Naive B cell (primary cell): ENCODE measurements around the gene CT47C1. TPM values are rescaled to one million over a fixed set of nuclear protein-coding genes. Genes with fewer than 3 reads are reported as not detected.

Source experiments
- ATAC-seq, 2 donors: fragments of 150-1000 bp; cut with Tn5 transposase; 2 replicates each; pipeline ENCODE4 v1.10.0; 2021; ENCODE audit warnings: low read depth in 2 of 2, mild to moderate bottlenecking in 2 of 2, moderate library complexity in 2 of 2
- DNase-seq: peaks from one replicate; pipeline ENCODE4 v3.0.0; 2022
- H3K27ac Mint-ChIP-seq, 6 donors: one replicate each; pipeline ENCODE4 v1.8.0; 2020 to 2022; ENCODE audit warnings: mild to moderate bottlenecking in 6 of 6, mixed read lengths in 6 of 6, moderate library complexity in 5 of 6, inconsistent platforms in 2 of 6
- H3K27me3 Mint-ChIP-seq, 3 donors: one replicate each; pipeline ENCODE4 v1.8.0; 2021 to 2022; ENCODE audit warnings: mixed read lengths in 3 of 3, mild to moderate bottlenecking in 1 of 3
- H3K36me3 Mint-ChIP-seq, 2 donors: one replicate each; pipeline ENCODE4 v1.8.0; 2020 to 2022; ENCODE audit warnings: mixed read lengths in 2 of 2, inconsistent platforms in 1 of 2, mild to moderate bottlenecking in 1 of 2
- H3K4me1 Mint-ChIP-seq, 3 donors: one replicate each; pipeline ENCODE4 v1.8.0; 2020 to 2022; ENCODE audit warnings: mixed read lengths in 3 of 3, inconsistent platforms in 1 of 3, mild to moderate bottlenecking in 1 of 3, moderate library complexity in 1 of 3
- H3K4me3 Mint-ChIP-seq, 8 donors: one replicate each; pipeline ENCODE4 v1.8.0; 2020 to 2022; ENCODE audit warnings: mild to moderate bottlenecking in 8 of 8, mixed read lengths in 8 of 8, moderate library complexity in 8 of 8, inconsistent platforms in 2 of 8
- H3K9me3 Mint-ChIP-seq, 7 donors: one replicate each; pipeline ENCODE4 v1.8.0; 2020 to 2022; ENCODE audit warnings: mixed read lengths in 7 of 7, mild to moderate bottlenecking in 5 of 7, inconsistent platforms in 2 of 7, moderate library complexity in 1 of 7
- polyA plus RNA-seq, 6 donors: library from polyadenylated mRNA; unstranded; fragments of 300-500 nt; fragmentation: Illumina TruSeq; gene quantifications; one replicate each; pipeline ENCODE4 v1.2.3, GENCODE V29; 2021; ENCODE audit warnings: low read depth in 6 of 6

Gene CT47C1
- polyA plus RNA-seq, 6 donors from 2014 or later: not detected

- no peak for DNase-seq
- no peaks in the 10 kb centered on the region for H3K36me3 Mint-ChIP-seq
- ATAC-seq: no peak
- H3K27ac Mint-ChIP-seq: no peak overlapping the region
- peaks cover 0 to 1% (median 0%) of the 10 kb centered on the region in 7 donors for H3K9me3 Mint-ChIP-seq
- peaks cover 9 to 32% (median 13%) of the 10 kb centered on the region in 3 donors for H3K27me3 Mint-ChIP-seq
- H3K4me1 Mint-ChIP-seq: no peaks in the 10 kb centered on the region
- no peak overlapping the region for H3K4me3 Mint-ChIP-seq
Observed at GRCh38 chrX:119055687-119056086, 17.1 kb upstream of the CT47C1 start.

- no peak for DNase-seq
- ATAC-seq: no peak
- Mint-ChIP-seq H3K4me1 (no peaks in the 10 kb centered on the region), H3K36me3 (no peaks in the 10 kb centered on the region), H3K27ac (no peak overlapping the region), H3K9me3 (no peaks in the 10 kb centered on the region), H3K27me3 (peaks cover 0 to 12% (median 4%) of the 10 kb centered on the region in 3 donors), H3K4me3 (no peak overlapping the region)
Observed at GRCh38 chrX:119062750-119063374, 9.9 kb upstream of the CT47C1 start.

- ATAC-seq (no peak), DNase-seq (no peak)
- Mint-ChIP-seq H3K27me3 (peaks cover 0 to 12% (median 4%) of the 10 kb centered on the region in 3 donors), H3K4me1 (no peaks in the 10 kb centered on the region), H3K4me3 (no peak overlapping the region), H3K27ac (peak overlapping the region in 1 of 6 donors; percentile 6), H3K9me3 (no peaks in the 10 kb centered on the region), H3K36me3 (no peaks in the 10 kb centered on the region)
Observed at GRCh38 chrX:119063428-119063827, 9.4 kb upstream of the CT47C1 start.

GRCh38 chrX:119067023-119067739 lies 5.6 kb upstream of the CT47C1 start:
- no peak overlapping the region for H3K27ac Mint-ChIP-seq
- no peaks in the 10 kb centered on the region for H3K9me3 Mint-ChIP-seq
- peaks cover 0 to 11% (median 6%) of the 10 kb centered on the region in 3 donors for H3K4me1 Mint-ChIP-seq
- peaks cover 0 to 6% (median 5%) of the 10 kb centered on the region in 3 donors for H3K27me3 Mint-ChIP-seq
- no peaks in the 10 kb centered on the region for H3K36me3 Mint-ChIP-seq
- DNase-seq (peak; percentile 31), ATAC-seq (peak; percentile 64 to 68)
- H3K4me3 Mint-ChIP-seq: no peak overlapping the region

- H3K27ac Mint-ChIP-seq: no peak overlapping the region
- H3K4me3 Mint-ChIP-seq: no peak overlapping the region
- H3K4me1 Mint-ChIP-seq: peaks cover 0 to 11% (median 6%) of the 10 kb centered on the region in 3 donors
- no peaks in the 10 kb centered on the region for H3K36me3 Mint-ChIP-seq
- H3K9me3 Mint-ChIP-seq: no peaks in the 10 kb centered on the region
- DNase-seq (no peak), ATAC-seq (no peak)
- peaks cover 0 to 5% (median under 1%) of the 10 kb centered on the region in 3 donors for H3K27me3 Mint-ChIP-seq
Observed at GRCh38 chrX:119069128-119069527, 3.7 kb upstream of the CT47C1 start.

GRCh38 chrX:119069762-119070161 lies 3.0 kb upstream of the CT47C1 start:
- no peaks in the 10 kb centered on the region for H3K9me3 Mint-ChIP-seq
- no peak overlapping the region for H3K27ac Mint-ChIP-seq
- DNase-seq (no peak), ATAC-seq (no peak)
- H3K27me3 Mint-ChIP-seq: peaks cover 0 to 5% (median 4%) of the 10 kb centered on the region in 3 donors
- H3K36me3 Mint-ChIP-seq: no peaks in the 10 kb centered on the region
- H3K4me3 Mint-ChIP-seq: no peak overlapping the region
- peaks cover 0 to 11% (median 6%) of the 10 kb centered on the region in 3 donors for H3K4me1 Mint-ChIP-seq

GRCh38 chrX:119071381-119071780 lies 1.4 kb upstream of the CT47C1 start:
- Mint-ChIP-seq H3K36me3 (no peaks in the 10 kb centered on the region), H3K9me3 (no peaks in the 10 kb centered on the region), H3K27me3 (peaks cover 0 to 5% (median 5%) of the 10 kb centered on the region in 3 donors), H3K4me1 (peaks cover 0 to 11% (median 6%) of the 10 kb centered on the region in 3 donors), H3K27ac (peak overlapping the region in 2 of 6 donors; percentile 34 to 35), H3K4me3 (peak overlapping the region in 5 of 8 donors; percentile 0 to 54 (median 16))
- DNase-seq: peak; percentile 23
- peak; percentile 72 to 81 for ATAC-seq

GRCh38 chrX:119073200-119073905 lies 560 bp downstream of the CT47C1 start:
- H3K36me3 Mint-ChIP-seq: no peaks in the 10 kb centered on the region
- H3K9me3 Mint-ChIP-seq: peaks cover 0 to 1% (median 0%) of the 10 kb centered on the region in 7 donors
- peaks cover 7 to 11% (median 8%) of the 10 kb centered on the region in 3 donors for H3K27me3 Mint-ChIP-seq
- no peak overlapping the region for H3K27ac Mint-ChIP-seq
- no peak for ATAC-seq
- DNase-seq: no peak
- H3K4me1 Mint-ChIP-seq: peaks cover 0 to 11% (median 6%) of the 10 kb centered on the region in 3 donors
- peak overlapping the region in 1 of 8 donors; percentile 22 for H3K4me3 Mint-ChIP-seq

GRCh38 chrX:119073911-119074310 lies 1.1 kb downstream of the CT47C1 start:
- H3K4me1 Mint-ChIP-seq: peaks cover 0 to 11% (median 6%) of the 10 kb centered on the region in 3 donors
- no peak overlapping the region for H3K27ac Mint-ChIP-seq
- peaks cover 8 to 13% (median 12%) of the 10 kb centered on the region in 3 donors for H3K27me3 Mint-ChIP-seq
- H3K4me3 Mint-ChIP-seq: no peak overlapping the region
- no peak for ATAC-seq
- no peak for DNase-seq
- no peaks in the 10 kb centered on the region for H3K36me3 Mint-ChIP-seq
- peaks cover 0 to 1% (median 0%) of the 10 kb centered on the region in 7 donors for H3K9me3 Mint-ChIP-seq

- Mint-ChIP-seq H3K27ac (no peak overlapping the region), H3K4me1 (peaks cover 0 to 11% (median 6%) of the 10 kb centered on the region in 3 donors), H3K9me3 (peaks cover 0 to 3% (median 0%) of the 10 kb centered on the region in 7 donors), H3K27me3 (peaks cover 19 to 22% (median 20%) of the 10 kb centered on the region in 3 donors), H3K36me3 (no peaks in the 10 kb centered on the region), H3K4me3 (no peak overlapping the region)
- ATAC-seq (no peak), DNase-seq (no peak)
Observed at GRCh38 chrX:119075270-119076025, 2.7 kb downstream of the CT47C1 start.

- H3K4me3 Mint-ChIP-seq: no peak overlapping the region
- H3K4me1 Mint-ChIP-seq: no peaks in the 10 kb centered on the region
- ATAC-seq: no peak
- peaks cover 10 to 43% (median 19%) of the 10 kb centered on the region in 3 donors for H3K27me3 Mint-ChIP-seq
- DNase-seq: no peak
- H3K9me3 Mint-ChIP-seq: peaks cover 0 to 3% (median 0%) of the 10 kb centered on the region in 7 donors
- H3K36me3 Mint-ChIP-seq: no peaks in the 10 kb centered on the region
- no peak overlapping the region for H3K27ac Mint-ChIP-seq
Observed at GRCh38 chrX:119082278-119082677, 9.5 kb downstream of the CT47C1 start.

- H3K4me3 Mint-ChIP-seq: no peak overlapping the region
- no peaks in the 10 kb centered on the region for H3K36me3 Mint-ChIP-seq
- DNase-seq (no peak), ATAC-seq (no peak)
- H3K27ac Mint-ChIP-seq: no peak overlapping the region
- H3K9me3 Mint-ChIP-seq: peaks cover 0 to 4% (median 0%) of the 10 kb centered on the region in 7 donors
- H3K4me1 Mint-ChIP-seq: peaks cover 5 to 6% (median 5%) of the 10 kb centered on the region in 3 donors
- H3K27me3 Mint-ChIP-seq: peaks cover 1 to 26% (median 9%) of the 10 kb centered on the region in 3 donors
Observed at GRCh38 chrX:119084766-119085165, 12.0 kb downstream of the CT47C1 start.

GRCh38 chrX:119087121-119087520 lies 14.3 kb downstream of the CT47C1 start:
- no peak overlapping the region for H3K27ac Mint-ChIP-seq
- H3K27me3 Mint-ChIP-seq: peaks cover 0 to 17% (median 0%) of the 10 kb centered on the region in 3 donors
- no peak overlapping the region for H3K4me3 Mint-ChIP-seq
- ATAC-seq (no peak), DNase-seq (no peak)
- H3K4me1 Mint-ChIP-seq: peaks cover 6 to 9% (median 6%) of the 10 kb centered on the region in 3 donors
- H3K9me3 Mint-ChIP-seq: peaks cover 0 to 4% (median 0%) of the 10 kb centered on the region in 7 donors
- no peaks in the 10 kb centered on the region for H3K36me3 Mint-ChIP-seq
